HepG2 (cell line): ENCODE results near the gene IFITM10. TPM values are rescaled to one million over a fixed set of nuclear protein-coding genes. Genes with fewer than 3 reads are reported as not detected.

Experiments
- AKAP8 ChIP-seq: sonication (generic); formaldehyde crosslinking; IDR thresholded peaks from 2 replicates; pipeline ENCODE4 v1.5.1; 2020; ENCODE audit warnings: mild to moderate bottlenecking, missing genetic modification reagents
- DMTF1 ChIP-seq: sonication (generic); formaldehyde crosslinking; IDR thresholded peaks from 2 replicates; pipeline ENCODE4 v1.4.0; 2020; ENCODE audit warnings: mild to moderate bottlenecking, missing genetic modification reagents
- KAT7 ChIP-seq: IDR thresholded peaks from 2 replicates; pipeline ENCODE4 v1.6.1; 2018; ENCODE audit warnings: borderline replicate concordance, missing compliant biosample characterization
- MTF2 ChIP-seq: sonication (generic); formaldehyde crosslinking; IDR thresholded peaks from 2 replicates; pipeline ENCODE4 v1.5.0; 2020; ENCODE audit warnings: missing genetic modification reagents, borderline replicate concordance
- NONO ChIP-seq, 2 experiments: fragments of 450-650 bp in 1 of 2; sonication (generic) in 1 of 2; formaldehyde crosslinking in 1 of 2; IDR thresholded peaks in 1 of 2; conservative IDR thresholded peaks in 1 of 2; 2 replicates each; pipeline versions ENCODE4 v1.6.1 to v1.8.0; 2017 to 2022; ENCODE audit warnings: mild to moderate bottlenecking in 1 of 2, missing genetic modification reagents in 1 of 2, moderate library complexity in 1 of 2
- RFXANK ChIP-seq: IDR thresholded peaks from 2 replicates; pipeline ENCODE4 v1.6.1; 2016
- SIN3B ChIP-seq: fragments of 150-350 bp; IDR thresholded peaks from 2 replicates; pipeline ENCODE4 v1.6.1; 2014; ENCODE audit warnings: low read length
- ZBTB3 ChIP-seq: sonication (generic); formaldehyde crosslinking; IDR thresholded peaks from 2 replicates; pipeline ENCODE4 v1.4.0; 2020; ENCODE audit warnings: low read depth, mild to moderate bottlenecking, moderate library complexity, missing genetic modification reagents, borderline replicate concordance
- ZNF512 ChIP-seq: sonication (generic); formaldehyde crosslinking; IDR thresholded peaks from 2 replicates; pipeline ENCODE4 v1.4.0; 2020; ENCODE audit warnings: mild to moderate bottlenecking, missing genetic modification reagents
- ZNF512B ChIP-seq: sonication (generic); formaldehyde crosslinking; IDR thresholded peaks from 2 replicates; pipeline ENCODE4 v1.5.1; 2020; ENCODE audit warnings: missing genetic modification reagents, mild to moderate bottlenecking, borderline replicate concordance
- ZNF607 ChIP-seq: sonication (generic); formaldehyde crosslinking; IDR thresholded peaks from 2 replicates; pipeline ENCODE4 v1.5.1; 2020; ENCODE audit warnings: missing genetic modification reagents, mild to moderate bottlenecking, borderline replicate concordance
- ZNF609 ChIP-seq: sonication (generic); formaldehyde crosslinking; IDR thresholded peaks from 2 replicates; pipeline ENCODE4 v1.4.0; 2020; ENCODE audit warnings: mild to moderate bottlenecking, missing genetic modification reagents, borderline replicate concordance
- ZNF691 ChIP-seq: sonication (generic); formaldehyde crosslinking; IDR thresholded peaks from 2 replicates; pipeline ENCODE4 v1.4.0; 2020; ENCODE audit warnings: missing genetic modification reagents, low read depth, mild to moderate bottlenecking, borderline replicate concordance
- ZNF776 ChIP-seq: sonication (generic); formaldehyde crosslinking; IDR thresholded peaks from 2 replicates; pipeline ENCODE4 v1.4.0; 2020; ENCODE audit warnings: mild to moderate bottlenecking, missing genetic modification reagents
- polyA plus RNA-seq, 8 experiments: library from polyadenylated mRNA; depleted of rRNA in 3 of 8; stranded (reverse) in 7 of 8; unstranded in 1 of 8; fragments of >200 nt; fragmentation: Illumina TruSeq in 4 of 8; extraction: Trizol in 4 of 8; gene quantifications; 2 replicates each; pipeline versions ENCODE4 v1.2.1 to v1.2.3, GENCODE V29; 2011 to 2016; ENCODE audit warnings: low read depth in 4 of 8, missing spikeins in 1 of 8, mixed read lengths in 1 of 8; ENCODE audit not compliant: insufficient read depth in 1 of 8
- total RNA-seq, 5 experiments: library from RNA; depleted of rRNA; stranded (reverse); fragments of >200 nt; fragmentation: Illumina TruSeq; extraction: Trizol; gene quantifications; 2 replicates each; pipeline ENCODE4 v1.2.3, GENCODE V29; 2016; ENCODE audit warnings: low read depth in 1 of 5

Gene IFITM10
- total and polyA plus RNA-seq, 2 of the 13 experiments (the other 11 are each of a cell fraction or from before 2014, with no cell fraction given), result 0.09 to 0.13 TPM

- TF ChIP-seq ZNF512B, result no peak
- TF ChIP-seq DMTF1 (CRISPR knock-in tag), result no peak
- peak; percentile 69; the same call in 1 of the 2 replicates for TF ChIP-seq ZNF607 (CRISPR knock-in tag)
- TF ChIP-seq AKAP8 (CRISPR knock-in tag), result 0 out of 2 replicates have a peak, but pooled peaks have one; percentile 44
- TF ChIP-seq ZNF609, result no peak
- no peak for TF ChIP-seq ZNF512
- TF ChIP-seq RFXANK (CRISPR knock-in tag), result no peak
- no peak for TF ChIP-seq MTF2 (CRISPR knock-in tag)
- no peak for TF ChIP-seq KAT7 (CRISPR knock-in tag)
- TF ChIP-seq ZNF776 (CRISPR knock-in tag), result peak; percentile 43; the same call in 1 of the 2 replicates
- 0 out of 2 replicates have a peak, but pooled peaks have one; percentile 61 for TF ChIP-seq SIN3B
- no peak for TF ChIP-seq ZNF691 (CRISPR knock-in tag)
- no peak for TF ChIP-seq ZBTB3 (CRISPR knock-in tag)
- no peak for TF ChIP-seq NONO (IDR thresholded peaks at IDR 0.05)
- TF ChIP-seq NONO (CRISPR knock-in tag; conservative IDR thresholded peaks at IDR 0.05), result peak; percentile 60; the same call in 1 of the 2 replicates
Measured at GRCh38 chr11:1763796-1764661, 13.6 kb upstream of the IFITM10 start, which contains the start of gene CTSD (continued).
